ENCODE data around the gene PIEZO2. TPM values are rescaled to one million over a fixed set of nuclear protein-coding genes. Genes with fewer than 3 reads are reported as not detected.

The PIEZO2 gene
- total and polyA plus RNA-seq, 12 donors = 0.07 to 1.4 (median 0.25) TPM; not detected in 1

DNA sequence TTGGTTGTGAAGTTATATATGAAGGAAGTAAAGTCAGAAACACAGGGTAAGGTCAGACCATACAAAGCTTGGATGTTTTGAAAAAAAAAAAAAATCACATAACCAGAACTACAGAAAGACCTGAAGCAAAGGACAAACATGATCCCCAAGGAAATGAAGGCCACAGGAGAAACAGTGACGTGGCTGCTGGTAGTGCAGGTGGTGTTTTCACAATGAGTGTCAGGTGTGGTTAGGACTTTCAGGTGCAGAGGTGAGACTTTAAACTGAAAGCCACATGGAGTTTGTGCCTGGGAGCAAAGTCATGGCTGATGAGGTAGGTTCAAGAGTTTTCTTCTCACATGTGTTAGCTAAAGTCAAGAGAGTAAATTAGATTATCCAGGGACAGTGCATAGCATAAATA is 270.7 kb downstream of the PIEZO2 start:
- no peak overlapping the region for H3K4me3 ChIP-seq
- no peak for TF ChIP-seq CTCF (IDR thresholded peaks at IDR 0.05)
- H3K27me3 ChIP-seq = no peaks in the 10 kb centered on the region
- no peaks in the 10 kb centered on the region for H3K36me3 ChIP-seq
- H3K9me3 ChIP-seq = no peaks in the 10 kb centered on the region
- no peak for ATAC-seq
- no peak overlapping the region for H3K27ac ChIP-seq
- 86 to 89% methylated on average over 1 of the region's 1 CpG for WGBS, 2 donors
- no peak for DNase-seq
- intact Hi-C loops (cut with DNase I) = loop anchor here in 2 of 10 donors (10.0 kb wide), 2 partner anchors 296 to 1226 kb away; no protein-coding TSS in a partner anchor
- no peaks in the 10 kb centered on the region for H3K4me1 ChIP-seq

DNA sequence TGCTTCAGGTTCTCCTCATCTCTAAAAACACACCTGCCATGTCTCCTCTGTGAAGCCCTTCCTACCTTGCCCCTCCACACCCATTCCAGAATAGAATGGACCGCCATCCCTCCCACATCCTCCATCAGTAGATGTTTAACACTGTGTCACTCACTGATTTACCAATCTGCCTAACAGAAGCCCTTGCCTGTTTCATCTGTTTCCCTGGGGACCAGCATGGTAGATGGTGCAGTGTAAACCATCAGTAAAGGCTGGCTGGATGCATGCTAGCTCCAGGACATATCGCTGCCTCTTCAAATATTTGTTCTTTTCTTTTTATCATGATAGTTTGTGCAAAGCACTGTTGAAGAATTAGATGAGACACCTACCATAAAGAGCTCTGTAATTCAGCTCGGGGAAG is 271.4 kb downstream of the PIEZO2 start:
- no peak for TF ChIP-seq CTCF (IDR thresholded peaks at IDR 0.05)
- WGBS, 2 donors = 88 to 94% methylated on average over 3 of the region's 3 CpGs

GRCh38 chr18:10875811-10876210 is 273.6 kb downstream of the PIEZO2 start:
- no peak for TF ChIP-seq CTCF (IDR thresholded peaks at IDR 0.05)
- no peak overlapping the region for H3K27ac ChIP-seq
- peaks cover 0 to 2% (median 0%) of the 10 kb centered on the region in 7 donors for H3K27me3 ChIP-seq
- H3K4me3 ChIP-seq = no peak overlapping the region
- 73 to 76% methylated on average over 2 of the region's 2 CpGs for WGBS, 2 donors
- intact Hi-C loops (cut with DNase I) = loop anchor here in 2 of 10 donors (10.0 kb wide), 2 partner anchors 299 to 1229 kb away; no protein-coding TSS in a partner anchor
- ATAC-seq (no peak), DNase-seq (no peak)
- H3K4me1 ChIP-seq = no peaks in the 10 kb centered on the region
- no peaks in the 10 kb centered on the region for H3K36me3 ChIP-seq
- H3K9me3 ChIP-seq = no peaks in the 10 kb centered on the region

More for the DNA sequence above, 271.4 kb downstream of the PIEZO2 start:
- Histone ChIP-seq H3K4me1 (no peaks in the 10 kb centered on the region), H3K4me3 (no peak overlapping the region), H3K27ac (no peak overlapping the region), H3K36me3 (no peaks in the 10 kb centered on the region), H3K27me3 (no peaks in the 10 kb centered on the region), H3K9me3 (no peaks in the 10 kb centered on the region)
- intact Hi-C loops (cut with DNase I) = loop anchor here in 2 of 10 donors (10.0 kb wide), 2 partner anchors 297 to 1227 kb away; no protein-coding TSS in a partner anchor
- no peak for DNase-seq
- ATAC-seq = no peak

GRCh38 chr18:10872304-10872703 is 277.1 kb downstream of the PIEZO2 start:
- ATAC-seq (peak; percentile 75 to 97 (median 89)), DNase-seq (peak; percentile 17 to 22)
- H3K4me3 ChIP-seq = no peak overlapping the region
- no peaks in the 10 kb centered on the region for H3K9me3 ChIP-seq
- no peak for TF ChIP-seq CTCF (IDR thresholded peaks at IDR 0.05)
- no peaks in the 10 kb centered on the region for H3K36me3 ChIP-seq
- H3K27me3 ChIP-seq = peaks cover 0 to 16% (median 0%) of the 10 kb centered on the region in 7 donors
- H3K27ac ChIP-seq = no peak overlapping the region
- no peaks in the 10 kb centered on the region for H3K4me1 ChIP-seq
- WGBS, 2 donors = 49 to 50% methylated on average over 5 of the region's 5 CpGs
- intact Hi-C loops (cut with DNase I) = loop anchor here in 2 of 10 donors (10.0 kb wide), 2 partner anchors 302 to 1232 kb away; no protein-coding TSS in a partner anchor
